ENCODE data around the gene SLC35B2.

DNA sequence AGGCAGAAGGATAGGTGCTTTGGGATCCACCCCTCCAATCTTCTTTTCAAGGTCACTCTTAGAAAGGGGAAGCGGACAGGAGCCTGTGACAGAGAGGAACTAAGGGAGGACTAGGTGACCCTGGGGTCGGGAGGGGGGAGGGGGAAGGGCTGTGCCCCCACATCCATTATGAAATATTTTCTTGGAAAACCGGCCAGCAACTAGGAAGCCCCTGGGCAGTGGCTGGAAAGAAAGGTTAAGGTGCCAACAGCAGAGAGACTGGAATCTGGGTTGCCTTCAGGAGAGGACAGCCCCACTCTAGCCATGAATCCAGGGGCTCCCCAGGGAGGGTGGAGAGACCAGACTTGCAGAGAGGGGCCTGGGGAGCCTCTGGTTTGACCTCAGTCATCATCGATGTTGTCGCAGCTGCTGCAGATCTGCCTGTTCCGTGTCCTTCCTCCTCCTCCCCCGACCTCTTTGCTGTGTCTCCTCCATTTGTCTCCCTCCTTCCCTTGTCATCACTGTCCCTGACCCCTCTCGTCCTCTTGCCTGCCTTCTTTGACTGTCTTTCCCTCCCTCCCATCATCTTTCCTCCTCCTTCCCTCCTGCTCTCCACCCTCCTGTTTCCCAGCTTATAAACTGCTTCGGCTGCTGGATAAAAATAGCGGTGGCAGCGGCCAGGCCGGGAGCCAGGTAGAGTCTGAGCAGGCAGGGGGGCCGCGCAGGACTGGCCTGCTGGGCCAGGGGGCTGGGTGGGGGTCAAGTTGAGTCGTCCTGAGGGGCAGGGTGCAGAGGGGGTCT is 30.8 kb downstream of the SLC35B2 start:
- TF ChIP-seq, protein P1, sequence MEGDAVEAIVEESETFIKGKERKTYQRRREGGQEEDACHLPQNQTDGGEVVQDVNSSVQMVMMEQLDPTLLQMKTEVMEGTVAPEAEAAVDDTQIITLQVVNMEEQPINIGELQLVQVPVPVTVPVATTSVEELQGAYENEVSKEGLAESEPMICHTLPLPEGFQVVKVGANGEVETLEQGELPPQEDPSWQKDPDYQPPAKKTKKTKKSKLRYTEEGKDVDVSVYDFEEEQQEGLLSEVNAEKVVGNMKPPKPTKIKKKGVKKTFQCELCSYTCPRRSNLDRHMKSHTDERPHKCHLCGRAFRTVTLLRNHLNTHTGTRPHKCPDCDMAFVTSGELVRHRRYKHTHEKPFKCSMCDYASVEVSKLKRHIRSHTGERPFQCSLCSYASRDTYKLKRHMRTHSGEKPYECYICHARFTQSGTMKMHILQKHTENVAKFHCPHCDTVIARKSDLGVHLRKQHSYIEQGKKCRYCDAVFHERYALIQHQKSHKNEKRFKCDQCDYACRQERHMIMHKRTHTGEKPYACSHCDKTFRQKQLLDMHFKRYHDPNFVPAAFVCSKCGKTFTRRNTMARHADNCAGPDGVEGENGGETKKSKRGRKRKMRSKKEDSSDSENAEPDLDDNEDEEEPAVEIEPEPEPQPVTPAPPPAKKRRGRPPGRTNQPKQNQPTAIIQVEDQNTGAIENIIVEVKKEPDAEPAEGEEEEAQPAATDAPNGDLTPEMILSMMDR (IDR thresholded peaks at IDR 0.05 in 8 of 11, conservative IDR thresholded peaks at IDR 0.05 in 3 of 11) = no peak
- no peak for TF ChIP-seq POLR2AphosphoS5 (IDR thresholded peaks at IDR 0.05)

Data from spleen (tissue), 7 donors.